ENCODE measurements around the gene TRIOBP.

TRIOBP gene

DNA sequence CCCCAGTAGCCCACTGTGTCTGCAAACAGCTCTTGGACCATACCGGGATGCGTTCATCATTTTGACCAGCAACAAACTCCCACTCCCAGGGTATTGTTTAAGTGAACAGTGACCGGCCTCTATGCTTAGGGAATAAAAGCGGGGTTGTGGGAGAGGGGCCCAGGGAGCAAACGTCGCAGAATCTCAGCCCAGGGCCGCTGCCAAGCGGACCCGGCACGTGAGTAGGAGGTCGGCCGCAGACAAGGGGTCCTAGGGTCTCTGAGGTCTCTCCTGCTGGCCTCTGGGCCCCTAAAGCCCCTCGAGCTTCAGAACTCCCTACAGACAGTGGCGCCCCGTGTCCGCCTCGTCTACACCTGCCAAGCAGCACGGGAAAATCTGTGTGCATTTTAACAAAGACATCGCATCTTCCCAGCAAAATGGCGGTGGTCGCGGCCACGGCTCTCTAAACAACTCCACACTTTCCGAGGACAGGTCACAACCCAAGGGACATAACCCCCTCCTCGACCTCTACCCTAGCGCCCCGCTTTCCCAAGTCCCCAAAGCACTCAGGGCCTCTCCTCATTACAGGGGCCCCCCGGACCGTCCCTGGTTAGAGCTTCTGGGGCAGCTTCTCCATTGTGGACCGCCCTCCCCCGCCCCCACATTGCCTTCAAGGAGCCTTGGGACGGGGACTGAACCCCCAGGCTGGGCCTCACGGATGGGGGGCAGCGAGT, 106.9 kb downstream of the TRIOBP start:
- no peak overlapping the region for H3K4me3 ChIP-seq (replicated peaks; ENCODE audit: low read depth, low read length)
- TF ChIP-seq, protein P1, sequence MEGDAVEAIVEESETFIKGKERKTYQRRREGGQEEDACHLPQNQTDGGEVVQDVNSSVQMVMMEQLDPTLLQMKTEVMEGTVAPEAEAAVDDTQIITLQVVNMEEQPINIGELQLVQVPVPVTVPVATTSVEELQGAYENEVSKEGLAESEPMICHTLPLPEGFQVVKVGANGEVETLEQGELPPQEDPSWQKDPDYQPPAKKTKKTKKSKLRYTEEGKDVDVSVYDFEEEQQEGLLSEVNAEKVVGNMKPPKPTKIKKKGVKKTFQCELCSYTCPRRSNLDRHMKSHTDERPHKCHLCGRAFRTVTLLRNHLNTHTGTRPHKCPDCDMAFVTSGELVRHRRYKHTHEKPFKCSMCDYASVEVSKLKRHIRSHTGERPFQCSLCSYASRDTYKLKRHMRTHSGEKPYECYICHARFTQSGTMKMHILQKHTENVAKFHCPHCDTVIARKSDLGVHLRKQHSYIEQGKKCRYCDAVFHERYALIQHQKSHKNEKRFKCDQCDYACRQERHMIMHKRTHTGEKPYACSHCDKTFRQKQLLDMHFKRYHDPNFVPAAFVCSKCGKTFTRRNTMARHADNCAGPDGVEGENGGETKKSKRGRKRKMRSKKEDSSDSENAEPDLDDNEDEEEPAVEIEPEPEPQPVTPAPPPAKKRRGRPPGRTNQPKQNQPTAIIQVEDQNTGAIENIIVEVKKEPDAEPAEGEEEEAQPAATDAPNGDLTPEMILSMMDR (IDR thresholded peaks at IDR 0.05; ENCODE audit: low read length, missing control alignments): no peak
- DNase-seq (ENCODE audit: low read depth): no peak

DNA sequence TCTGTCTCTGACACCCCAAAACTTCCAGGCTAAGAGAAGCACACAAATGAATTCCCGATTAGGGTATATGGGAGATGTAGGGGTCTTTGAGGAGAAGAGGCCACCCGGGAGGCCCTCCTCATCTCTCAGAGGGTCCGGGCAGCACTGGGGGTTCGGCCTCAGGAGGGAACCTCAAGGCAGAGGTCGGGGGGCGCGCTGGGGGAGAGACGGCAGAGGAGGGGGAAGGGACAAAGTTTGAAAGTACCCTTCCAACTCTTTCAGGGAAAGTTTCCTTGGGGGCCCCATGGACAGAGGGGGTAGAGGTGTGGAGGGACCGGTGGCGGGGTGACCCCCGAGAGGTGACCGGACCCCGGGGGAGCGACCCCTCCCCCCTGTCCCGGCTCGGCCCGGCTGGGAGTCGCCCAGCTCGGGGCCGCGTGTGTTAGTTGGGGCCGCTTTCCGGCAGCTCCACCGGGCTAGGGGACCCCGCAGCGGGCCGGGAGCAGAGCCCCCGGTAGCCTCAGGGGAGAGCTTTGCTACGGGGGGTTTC, 107.6 kb downstream of the TRIOBP start:
- DNase-seq (ENCODE audit: low read depth): no peak
- peak overlapping the region; percentile 70 for H3K4me3 ChIP-seq (replicated peaks; ENCODE audit: low read depth, low read length)
- TF ChIP-seq, protein P1 (IDR thresholded peaks at IDR 0.05; ENCODE audit: low read length, missing control alignments): no peak

DNA sequence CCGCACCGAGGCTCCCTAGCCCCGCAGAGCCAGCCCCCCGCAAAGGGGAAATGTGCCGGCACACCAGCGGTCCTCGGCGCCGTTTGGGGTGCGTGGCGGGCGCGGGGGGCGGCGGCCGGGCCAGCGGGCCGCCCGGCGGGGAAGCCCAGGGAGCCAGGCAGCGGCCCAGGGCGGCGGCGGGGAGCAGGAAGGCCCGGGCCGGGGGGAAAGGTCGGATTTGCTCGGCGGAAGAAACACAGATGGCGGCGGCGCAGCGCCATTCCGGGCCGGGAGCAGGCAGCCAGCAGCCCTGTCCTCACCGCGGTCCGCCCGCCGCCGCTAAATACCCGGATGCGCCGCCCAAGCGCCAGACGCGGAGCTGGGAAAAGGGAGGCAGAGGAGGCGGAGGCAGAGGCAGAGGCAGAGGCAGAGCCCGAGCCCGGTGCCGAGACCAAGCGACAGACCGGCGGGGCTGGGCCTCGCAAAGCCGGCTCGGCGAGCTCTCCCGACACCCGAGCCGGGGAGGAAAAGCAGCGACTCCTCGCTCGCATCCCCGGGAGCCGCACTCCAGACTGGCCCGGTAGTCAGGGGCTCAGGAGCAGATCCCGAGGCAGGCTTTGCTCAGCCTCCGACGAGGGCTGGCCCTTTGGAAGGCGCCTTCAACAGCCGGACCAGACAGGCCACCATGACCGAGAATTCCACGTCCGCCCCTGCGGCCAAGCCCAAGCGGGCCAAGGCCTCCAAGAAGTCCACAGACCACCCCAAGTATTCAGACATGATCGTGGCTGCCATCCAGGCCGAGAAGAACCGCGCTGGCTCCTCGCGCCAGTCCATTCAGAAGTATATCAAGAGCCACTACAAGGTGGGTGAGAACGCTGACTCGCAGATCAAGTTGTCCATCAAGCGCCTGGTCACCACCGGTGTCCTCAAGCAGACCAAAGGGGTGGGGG, 108.3 kb downstream of the TRIOBP start:
- peak; percentile 86 for DNase-seq (ENCODE audit: low read depth)
- TF ChIP-seq, protein P1 (IDR thresholded peaks at IDR 0.05; ENCODE audit: low read length, missing control alignments): no peak
- H3K4me3 ChIP-seq (replicated peaks; ENCODE audit: low read depth, low read length): peak overlapping the region; percentile 70

DNA sequence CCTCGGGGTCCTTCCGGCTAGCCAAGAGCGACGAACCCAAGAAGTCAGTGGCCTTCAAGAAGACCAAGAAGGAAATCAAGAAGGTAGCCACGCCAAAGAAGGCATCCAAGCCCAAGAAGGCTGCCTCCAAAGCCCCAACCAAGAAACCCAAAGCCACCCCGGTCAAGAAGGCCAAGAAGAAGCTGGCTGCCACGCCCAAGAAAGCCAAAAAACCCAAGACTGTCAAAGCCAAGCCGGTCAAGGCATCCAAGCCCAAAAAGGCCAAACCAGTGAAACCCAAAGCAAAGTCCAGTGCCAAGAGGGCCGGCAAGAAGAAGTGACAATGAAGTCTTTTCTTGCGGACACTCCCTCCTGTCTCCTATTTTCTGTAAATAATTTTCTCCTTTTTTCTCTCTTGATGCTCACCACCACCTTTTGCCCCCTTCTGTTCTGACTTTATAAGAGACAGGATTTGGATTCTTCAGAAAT, 109.0 kb downstream of the TRIOBP start:
- peak overlapping the region; percentile 70 for H3K4me3 ChIP-seq (replicated peaks; ENCODE audit: low read depth, low read length)
- TF ChIP-seq, protein P1 (IDR thresholded peaks at IDR 0.05; ENCODE audit: low read length, missing control alignments): no peak
- no peak for DNase-seq (ENCODE audit: low read depth)

DNA sequence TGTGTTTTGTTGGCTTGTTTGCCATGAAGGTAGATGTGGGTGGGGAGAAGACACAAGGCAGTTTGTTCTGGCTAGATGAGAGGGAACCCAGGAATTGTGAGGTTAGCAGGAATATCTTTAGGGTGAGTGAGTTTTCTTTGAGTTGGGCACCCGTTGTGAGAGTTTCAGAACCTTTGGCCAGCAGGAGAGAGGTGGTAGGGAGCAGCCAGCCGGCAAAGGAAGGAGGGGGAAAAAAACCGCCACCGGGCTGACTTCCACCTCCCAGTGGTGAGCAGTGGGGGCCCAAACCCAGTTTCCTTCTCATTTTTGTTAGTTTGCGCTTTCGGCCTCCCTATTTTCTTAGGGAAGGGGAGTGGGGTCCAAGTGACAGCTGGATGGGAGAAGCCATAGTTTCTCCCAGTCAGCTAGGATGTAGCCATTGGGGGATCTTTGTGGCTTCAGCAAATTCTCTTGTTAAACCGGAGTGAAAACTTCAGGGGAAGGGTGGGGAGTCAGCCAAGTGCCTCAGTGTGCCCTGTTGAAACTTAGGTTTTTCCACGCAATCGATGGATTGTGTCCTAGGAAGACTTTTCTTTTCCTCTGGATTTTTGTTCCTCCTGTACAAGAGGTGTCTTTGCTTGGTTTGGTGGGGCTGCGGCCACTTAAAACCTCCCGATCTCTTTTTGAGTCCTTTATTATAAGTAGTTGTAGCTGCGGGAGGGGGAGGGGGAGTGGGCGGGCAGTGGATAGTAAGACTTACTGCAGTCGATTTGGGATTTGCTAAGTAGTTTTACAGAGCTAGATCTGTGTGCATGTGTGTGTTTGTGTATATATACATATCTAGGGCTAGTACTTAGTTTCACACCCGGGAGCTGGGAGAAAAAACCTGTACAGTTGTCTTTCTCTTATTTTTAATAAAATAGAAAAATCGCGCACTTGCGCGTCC, 109.8 kb downstream of the TRIOBP start:
- TF ChIP-seq, protein P1 (IDR thresholded peaks at IDR 0.05; ENCODE audit: low read length, missing control alignments): no peak
- peak overlapping the region; percentile 70 for H3K4me3 ChIP-seq (replicated peaks; ENCODE audit: low read depth, low read length)
- DNase-seq (ENCODE audit: low read depth): no peak

Data from fibroblast of pulmonary artery (primary cell).